HFFc6 (cell line): ENCODE measurements around the gene LMO1. TPM values are rescaled to one million over a fixed set of nuclear protein-coding genes. Genes with fewer than 3 reads are reported as not detected.

Experiments used
- DNase-seq: peaks from one replicate; pipeline ENCODE4 v3.0.0-alpha.2; 2018
- H3K27ac Mint-ChIP-seq: 2 replicates; pipeline ENCODE4 v1.8.0; 2020; ENCODE audit warnings: mild to moderate bottlenecking, mixed read lengths
- H3K27me3 Mint-ChIP-seq: 2 replicates; pipeline ENCODE4 v1.8.0; 2021; ENCODE audit warnings: mild to moderate bottlenecking, moderate library complexity, mixed read lengths; ENCODE audit not compliant: insufficient read depth
- H3K36me3 Mint-ChIP-seq: 2 replicates; pipeline ENCODE4 v1.8.0; 2021; ENCODE audit warnings: low read depth, mixed read lengths
- H3K4me1 Mint-ChIP-seq: 2 replicates; pipeline ENCODE4 v1.8.0; 2020; ENCODE audit warnings: low read depth, mixed read lengths
- H3K4me3 Mint-ChIP-seq: 2 replicates; pipeline ENCODE4 v1.8.0; 2020; ENCODE audit warnings: mild to moderate bottlenecking, moderate library complexity, mixed read lengths
- H3K9me3 Mint-ChIP-seq: 2 replicates; pipeline ENCODE4 v1.8.0; 2020; ENCODE audit warnings: mild to moderate bottlenecking, mixed read lengths
- total RNA-seq, 6 experiments: library from RNA; stranded (reverse); fragmentation: NEBNext Ultra II Directional; extraction: Animal tissue kit (Norgen Biotek cat#: 25700); gene quantifications; 2 replicates in 1 of 6; 3 replicates in 5 of 6; pipeline ENCODE4 v1.2.3, GENCODE V29; 2021
- TF ChIP-seq, protein P1 (sequence below): fragments of 200-600 bp; sonication (generic); IDR thresholded peaks from 2 replicates; pipeline ENCODE4 v1.5.0; 2021; ENCODE audit warnings: antibody characterized with exemption, mild to moderate bottlenecking

Gene LMO1
- total RNA-seq, 6 experiments from 2014 or later = not detected

- H3K9me3 Mint-ChIP-seq = no peaks in the 10 kb centered on the region
- TF ChIP-seq, protein P1, sequence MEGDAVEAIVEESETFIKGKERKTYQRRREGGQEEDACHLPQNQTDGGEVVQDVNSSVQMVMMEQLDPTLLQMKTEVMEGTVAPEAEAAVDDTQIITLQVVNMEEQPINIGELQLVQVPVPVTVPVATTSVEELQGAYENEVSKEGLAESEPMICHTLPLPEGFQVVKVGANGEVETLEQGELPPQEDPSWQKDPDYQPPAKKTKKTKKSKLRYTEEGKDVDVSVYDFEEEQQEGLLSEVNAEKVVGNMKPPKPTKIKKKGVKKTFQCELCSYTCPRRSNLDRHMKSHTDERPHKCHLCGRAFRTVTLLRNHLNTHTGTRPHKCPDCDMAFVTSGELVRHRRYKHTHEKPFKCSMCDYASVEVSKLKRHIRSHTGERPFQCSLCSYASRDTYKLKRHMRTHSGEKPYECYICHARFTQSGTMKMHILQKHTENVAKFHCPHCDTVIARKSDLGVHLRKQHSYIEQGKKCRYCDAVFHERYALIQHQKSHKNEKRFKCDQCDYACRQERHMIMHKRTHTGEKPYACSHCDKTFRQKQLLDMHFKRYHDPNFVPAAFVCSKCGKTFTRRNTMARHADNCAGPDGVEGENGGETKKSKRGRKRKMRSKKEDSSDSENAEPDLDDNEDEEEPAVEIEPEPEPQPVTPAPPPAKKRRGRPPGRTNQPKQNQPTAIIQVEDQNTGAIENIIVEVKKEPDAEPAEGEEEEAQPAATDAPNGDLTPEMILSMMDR = no peak
- H3K27me3 Mint-ChIP-seq = peaks cover 16% of the 10 kb centered on the region
- no peaks in the 10 kb centered on the region for H3K36me3 Mint-ChIP-seq
- no peak overlapping the region for H3K4me3 Mint-ChIP-seq
- no peak overlapping the region for H3K27ac Mint-ChIP-seq
- H3K4me1 Mint-ChIP-seq = no peaks in the 10 kb centered on the region
- DNase-seq = no peak
Measured at GRCh38 chr11:8283465-8284230, 20.0 kb upstream of the LMO1 start.

- no peak for DNase-seq
- no peaks in the 10 kb centered on the region for H3K36me3 Mint-ChIP-seq
- no peaks in the 10 kb centered on the region for H3K4me1 Mint-ChIP-seq
- no peak overlapping the region for H3K27ac Mint-ChIP-seq
- H3K27me3 Mint-ChIP-seq = peaks cover 16% of the 10 kb centered on the region
- TF ChIP-seq, protein P1 = no peak
- no peak overlapping the region for H3K4me3 Mint-ChIP-seq
- H3K9me3 Mint-ChIP-seq = no peaks in the 10 kb centered on the region
Measured at GRCh38 chr11:8283100-8283464, 19.4 kb upstream of the LMO1 start.

DNA sequence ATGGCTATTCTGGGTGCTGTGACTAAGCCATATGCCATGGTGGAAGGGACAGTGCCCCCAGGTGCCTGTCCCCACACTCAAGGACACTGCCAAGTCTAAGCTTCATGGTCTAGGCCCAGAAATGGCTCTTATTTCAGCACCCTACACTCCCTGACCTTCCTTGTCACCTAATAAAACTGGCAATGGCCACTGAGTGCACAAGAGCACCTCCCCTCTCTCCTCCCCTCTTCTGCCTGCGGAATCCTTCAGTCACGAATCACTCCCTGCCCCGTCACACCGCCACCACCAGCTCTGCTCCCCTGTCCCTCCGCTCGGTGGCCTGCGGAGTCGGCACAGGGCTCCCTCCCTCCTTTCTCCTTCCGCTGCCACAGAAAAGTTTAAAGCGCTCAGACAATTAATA, 19.0 kb upstream of the LMO1 start:
- no peaks in the 10 kb centered on the region for H3K36me3 Mint-ChIP-seq
- H3K27me3 Mint-ChIP-seq = peaks cover 16% of the 10 kb centered on the region
- TF ChIP-seq, protein P1 = no peak
- H3K4me3 Mint-ChIP-seq = no peak overlapping the region
- H3K27ac Mint-ChIP-seq = no peak overlapping the region
- no peaks in the 10 kb centered on the region for H3K9me3 Mint-ChIP-seq
- H3K4me1 Mint-ChIP-seq = no peaks in the 10 kb centered on the region
- no peak for DNase-seq

DNA sequence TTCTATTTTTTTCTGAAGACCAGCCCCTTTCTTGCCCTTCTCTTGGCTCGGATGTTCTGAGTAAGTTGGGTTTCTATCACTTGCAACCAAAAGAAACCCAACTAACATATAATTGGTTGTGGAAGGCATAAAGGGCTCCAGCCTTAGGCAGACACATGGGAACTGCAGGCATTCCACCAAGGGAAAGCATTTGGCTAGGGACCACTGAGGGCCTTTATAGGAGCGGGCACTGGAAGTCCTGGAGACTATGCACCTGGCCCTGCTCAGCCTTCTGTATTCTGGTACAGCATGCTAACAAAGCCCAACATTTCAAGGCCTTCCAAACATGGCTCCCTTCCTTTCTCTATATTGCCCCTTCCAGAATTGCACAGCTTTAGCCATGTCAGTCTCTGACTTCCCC, 17.6 kb upstream of the LMO1 start:
- Mint-ChIP-seq H3K4me1 (no peaks in the 10 kb centered on the region), H3K9me3 (no peaks in the 10 kb centered on the region), H3K4me3 (no peak overlapping the region), H3K36me3 (no peaks in the 10 kb centered on the region), H3K27ac (no peak overlapping the region), H3K27me3 (peaks cover 13% of the 10 kb centered on the region)
- DNase-seq = no peak
- TF ChIP-seq, protein P1 = no peak

DNA sequence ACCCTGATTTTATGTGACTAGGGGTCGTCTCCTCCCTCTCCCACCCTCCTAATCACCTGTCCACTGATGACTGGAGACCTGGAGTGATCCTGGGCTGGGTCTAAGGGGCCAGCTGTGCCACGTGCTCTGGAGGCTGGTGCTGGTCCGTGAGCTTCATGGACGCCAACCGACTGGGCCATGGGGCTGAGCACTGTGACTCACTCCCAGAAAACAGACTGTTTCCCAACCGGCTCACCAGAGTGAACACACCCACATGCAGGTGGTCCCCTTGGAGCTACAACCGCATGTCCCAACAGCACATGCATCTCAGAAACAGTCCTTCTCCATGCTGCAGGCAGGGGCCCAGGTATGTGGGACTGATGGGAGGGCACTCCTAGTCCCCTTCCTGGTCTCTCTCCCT, 14.0 kb upstream of the LMO1 start:
- TF ChIP-seq, protein P1 = no peak
- H3K27ac Mint-ChIP-seq = no peak overlapping the region
- no peaks in the 10 kb centered on the region for H3K36me3 Mint-ChIP-seq
- H3K27me3 Mint-ChIP-seq = peaks cover 1% of the 10 kb centered on the region
- no peak overlapping the region for H3K4me3 Mint-ChIP-seq
- no peaks in the 10 kb centered on the region for H3K9me3 Mint-ChIP-seq
- DNase-seq = no peak
- no peaks in the 10 kb centered on the region for H3K4me1 Mint-ChIP-seq
